ELF-1 (cell line): ENCODE results near the gene PRDM5.

Source experiments
- DNase-seq: peaks from one replicate; pipeline ENCODE4 v3.0.0-alpha.2; 2016; ENCODE audit warnings: low read depth, low spot score

PRDM5 gene

GRCh38 chr4:120821029-120821428, 101.5 kb downstream of the PRDM5 start:
- DNase-seq: no peak

- DNase-seq: no peak
These were observed 102.6 kb downstream of the PRDM5 start for GRCh38 chr4:120819805-120820437.

GRCh38 chr4:120816296-120816965, 106.1 kb downstream of the PRDM5 start:
- DNase-seq: no peak

GRCh38 chr4:120815361-120815760, 107.2 kb downstream of the PRDM5 start:
- no peak for DNase-seq

- no peak for DNase-seq
These were observed 107.6 kb downstream of the PRDM5 start for GRCh38 chr4:120814886-120815285.

- DNase-seq: no peak
These were observed 110.3 kb downstream of the PRDM5 start for GRCh38 chr4:120812216-120812615.

- DNase-seq: no peak
These were observed 113.0 kb downstream of the PRDM5 start for GRCh38 chr4:120809518-120809917.

GRCh38 chr4:120808475-120809141, 113.9 kb downstream of the PRDM5 start:
- no peak for DNase-seq

GRCh38 chr4:120801137-120801758, 121.3 kb downstream of the PRDM5 start:
- DNase-seq: peak; percentile 82

GRCh38 chr4:120798570-120798969, 124.0 kb downstream of the PRDM5 start:
- peak; percentile 22 for DNase-seq

- DNase-seq: no peak
These were observed 126.3 kb downstream of the PRDM5 start for GRCh38 chr4:120796271-120796670.

- no peak for DNase-seq
These were observed 137.3 kb downstream of the PRDM5 start for GRCh38 chr4:120785202-120785601.

GRCh38 chr4:120777459-120777858, 145.1 kb downstream of the PRDM5 start:
- DNase-seq: no peak

- DNase-seq: no peak
These were observed 147.1 kb downstream of the PRDM5 start for GRCh38 chr4:120775431-120775830.

- no peak for DNase-seq
These were observed 148.9 kb downstream of the PRDM5 start for GRCh38 chr4:120773641-120774040.

- DNase-seq: no peak
These were observed 150.6 kb downstream of the PRDM5 start for GRCh38 chr4:120771907-120772306.

GRCh38 chr4:120770897-120771296, 151.6 kb downstream of the PRDM5 start:
- DNase-seq: no peak

- peak; percentile 16 for DNase-seq
These were observed 153.3 kb downstream of the PRDM5 start for GRCh38 chr4:120769227-120769626.

GRCh38 chr4:120765260-120765680, 157.3 kb downstream of the PRDM5 start:
- no peak for DNase-seq

GRCh38 chr4:120763650-120764049, 158.9 kb downstream of the PRDM5 start:
- DNase-seq: no peak

- DNase-seq: no peak
These were observed 161.5 kb downstream of the PRDM5 start for GRCh38 chr4:120761070-120761469.

GRCh38 chr4:120760047-120760446, 162.5 kb downstream of the PRDM5 start:
- DNase-seq: no peak
